Effector memory CD4-positive, alpha-beta T cell (primary cell): ENCODE data around the gene KLF15.

Experiments used
- DNase-seq, 3 donors: peaks; one replicate each; pipeline ENCODE4 v3.0.0-alpha.2; 2020
- H3K27ac ChIP-seq: 2 replicates; pipeline ENCODE4 v1.7.0; 2013; ENCODE audit warnings: mild to moderate bottlenecking, low read length, moderate library complexity; ENCODE audit not compliant: insufficient read depth, poor library complexity, severe bottlenecking
- H3K27me3 ChIP-seq: replicated peaks from 2 replicates; pipeline ENCODE4 v1.7.0; 2013; ENCODE audit warnings: mild to moderate bottlenecking, low read length; ENCODE audit not compliant: insufficient read depth, control insufficient read depth, poor library complexity, severe bottlenecking
- H3K36me3 ChIP-seq: 2 replicates; pipeline ENCODE4 v1.7.0; 2013; ENCODE audit warnings: mild to moderate bottlenecking, low read length, moderate library complexity; ENCODE audit not compliant: control insufficient read depth, insufficient read depth
- H3K4me1 ChIP-seq: 2 replicates; pipeline ENCODE4 v1.7.0; 2013; ENCODE audit warnings: low read length, mild to moderate bottlenecking; ENCODE audit not compliant: control insufficient read depth, insufficient read depth, poor library complexity, severe bottlenecking
- H3K4me3 ChIP-seq: 2 replicates; pipeline ENCODE4 v1.7.0; 2013; ENCODE audit warnings: low read length, low read depth, mild to moderate bottlenecking; ENCODE audit not compliant: insufficient read depth, poor library complexity, severe bottlenecking
- H3K9me3 ChIP-seq: 2 replicates; pipeline ENCODE4 v1.7.0; 2013; ENCODE audit warnings: mild to moderate bottlenecking, low read length, moderate library complexity; ENCODE audit not compliant: control insufficient read depth

The KLF15 gene

DNA sequence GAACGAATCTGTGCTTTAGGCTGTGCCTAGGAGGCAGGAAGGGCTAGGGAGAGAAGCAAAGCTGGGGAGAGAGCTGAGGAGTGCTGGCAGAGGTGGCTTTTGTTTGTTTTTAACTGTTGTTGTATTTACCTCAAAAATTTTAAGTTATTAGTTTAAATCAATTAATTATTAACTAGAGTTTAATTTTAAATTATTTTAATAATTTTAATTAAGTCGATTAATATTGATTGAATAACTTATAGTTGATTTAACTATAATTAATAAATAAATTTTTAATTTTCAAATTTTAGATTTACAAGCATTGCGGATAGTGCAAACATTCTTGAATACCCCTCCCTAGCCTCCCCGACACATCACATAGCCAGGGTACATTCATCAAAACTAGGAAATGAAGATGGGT is 30.6 kb downstream of the KLF15 start:
- Histone ChIP-seq H3K4me1 (no peaks in the 10 kb centered on the region), H3K27ac (no peak overlapping the region), H3K27me3 (no peaks in the 10 kb centered on the region), H3K4me3 (no peak overlapping the region), H3K36me3 (no peaks in the 10 kb centered on the region), H3K9me3 (no peaks in the 10 kb centered on the region)
- DNase-seq, result no peak

DNA sequence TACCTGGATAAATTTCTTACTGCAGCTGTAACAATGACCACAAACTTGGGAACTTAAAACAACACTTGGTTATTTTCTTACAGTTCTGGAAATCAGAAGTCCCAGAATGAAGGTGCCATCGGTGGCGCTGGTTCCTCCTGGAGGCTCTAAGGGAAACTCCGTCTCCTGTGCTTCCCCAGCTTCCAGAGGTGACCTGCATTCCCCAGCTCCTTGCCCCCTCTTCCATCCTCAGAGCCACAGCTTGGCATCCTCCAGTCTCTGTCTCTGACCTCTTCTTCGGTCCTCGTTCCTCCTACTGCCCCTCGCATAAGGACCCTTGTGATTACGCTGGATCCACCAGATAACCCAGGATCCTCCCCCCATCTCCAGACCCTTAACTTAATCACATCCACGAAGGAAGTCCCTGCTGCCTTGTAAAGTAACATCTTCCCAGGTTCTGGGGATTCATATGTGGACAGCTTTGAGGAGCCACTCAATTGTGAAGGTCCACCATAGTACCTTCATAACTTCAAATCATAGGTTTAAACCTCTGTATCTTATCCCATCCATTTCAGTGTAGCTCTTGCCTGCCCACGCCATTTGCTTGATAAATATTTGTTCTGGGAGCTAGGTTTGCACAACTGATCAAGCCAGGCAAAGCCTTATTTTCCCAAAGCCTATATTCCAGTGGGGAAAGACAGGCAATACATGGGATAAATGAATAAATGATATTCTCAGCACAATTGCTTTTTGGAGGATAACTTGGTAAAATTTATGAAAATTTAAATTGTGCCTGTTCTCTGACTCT is 34.8 kb downstream of the KLF15 start:
- H3K27me3 ChIP-seq, result no peaks in the 10 kb centered on the region
- H3K36me3 ChIP-seq, result no peaks in the 10 kb centered on the region

DNA sequence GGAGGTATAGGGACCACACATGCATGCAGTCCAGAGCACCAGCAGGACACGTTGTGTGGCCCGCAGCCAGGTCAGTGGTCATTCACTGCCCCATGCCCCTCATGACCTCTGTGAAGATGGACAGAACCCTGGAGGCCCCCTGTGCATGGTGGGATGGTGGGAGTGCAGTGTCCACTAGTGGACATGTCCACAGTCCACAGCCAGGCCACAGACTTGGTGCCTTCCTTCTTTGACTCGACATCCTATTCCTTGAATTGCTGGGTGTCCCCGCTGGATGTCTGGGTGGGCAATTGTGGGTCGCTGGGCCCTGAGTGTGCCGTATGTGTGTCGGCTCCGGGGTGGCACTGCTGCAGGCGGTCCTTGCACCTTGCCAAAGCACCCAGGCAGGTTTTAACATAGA is 35.7 kb downstream of the KLF15 start:
- Histone ChIP-seq H3K4me1 (no peaks in the 10 kb centered on the region), H3K36me3 (no peaks in the 10 kb centered on the region), H3K9me3 (no peaks in the 10 kb centered on the region), H3K27ac (no peak overlapping the region), H3K27me3 (no peaks in the 10 kb centered on the region), H3K4me3 (no peak overlapping the region)
- DNase-seq, result no peak

More for the DNA sequence above, 34.8 kb downstream of the KLF15 start:
- Histone ChIP-seq H3K27ac (no peak overlapping the region), H3K4me1 (no peaks in the 10 kb centered on the region), H3K4me3 (no peak overlapping the region), H3K9me3 (no peaks in the 10 kb centered on the region)
- no peak for DNase-seq

DNA sequence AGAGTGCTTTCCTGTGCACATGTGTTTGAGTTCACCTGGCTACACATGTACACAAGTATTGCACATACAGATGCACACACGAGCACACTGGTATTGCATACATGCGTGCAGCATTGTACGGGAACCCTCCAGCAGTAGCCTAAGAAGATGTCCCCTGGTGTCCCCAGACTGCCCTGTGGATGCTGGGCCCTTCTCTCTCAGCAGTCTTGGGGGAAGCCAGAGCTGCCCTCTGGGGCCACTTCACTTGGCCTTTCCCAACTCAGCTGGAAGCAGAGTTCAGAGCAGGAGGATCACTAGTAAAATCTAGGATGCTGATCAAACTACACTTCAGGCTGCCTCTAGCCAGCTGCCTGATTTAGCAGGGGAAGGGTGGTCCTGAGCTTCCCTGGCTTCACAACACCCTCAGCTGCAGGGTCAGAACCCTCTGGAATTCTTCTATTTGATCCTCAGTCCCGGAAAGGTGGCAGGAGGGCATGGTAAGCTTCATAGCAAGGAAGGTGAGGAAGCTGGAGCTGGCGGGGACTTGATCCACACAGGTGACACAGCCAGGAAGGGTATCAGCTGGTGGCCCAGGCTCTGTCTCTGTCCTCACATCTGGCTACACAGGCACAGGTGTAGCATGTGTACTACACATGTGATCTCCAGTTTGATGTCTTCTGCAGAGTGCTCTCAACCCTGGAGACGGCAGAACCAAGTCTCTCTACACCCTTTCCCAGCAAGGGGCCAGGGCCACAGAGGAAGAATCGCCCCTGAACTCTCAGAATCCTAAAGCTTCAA is 36.5 kb downstream of the KLF15 start:
- Histone ChIP-seq H3K4me3 (no peak overlapping the region), H3K36me3 (no peaks in the 10 kb centered on the region), H3K27ac (no peak overlapping the region), H3K9me3 (no peaks in the 10 kb centered on the region), H3K27me3 (no peaks in the 10 kb centered on the region), H3K4me1 (no peaks in the 10 kb centered on the region)
- no peak for DNase-seq

DNA sequence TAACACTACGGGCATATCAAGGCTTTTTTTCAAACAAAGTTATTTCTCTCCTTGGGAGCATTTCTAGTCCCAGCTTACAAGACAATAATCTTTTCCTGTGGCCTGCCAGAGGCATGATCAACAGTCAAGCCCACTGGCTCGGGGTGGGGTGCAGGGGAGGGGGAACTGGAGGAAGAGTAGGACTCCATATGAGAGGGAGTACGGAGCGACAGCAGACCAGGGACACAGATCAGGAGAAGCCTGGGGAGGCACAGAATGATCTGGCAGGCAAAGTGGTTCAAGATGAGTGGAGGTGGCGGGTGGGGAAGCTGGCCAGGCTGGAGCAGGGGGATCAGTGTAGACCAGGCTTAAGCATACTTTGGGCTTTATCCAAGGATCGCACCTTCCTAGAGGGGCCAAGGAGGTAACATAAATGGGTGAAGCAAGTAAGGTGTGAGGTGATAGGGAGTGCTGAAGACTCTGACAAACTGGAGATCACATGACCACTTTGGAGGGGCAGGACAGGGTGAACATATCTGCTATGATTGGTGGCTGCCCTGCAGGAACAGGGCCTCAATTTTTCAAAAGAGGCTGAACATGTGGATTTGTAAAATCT is 37.4 kb downstream of the KLF15 start:
- DNase-seq, result no peak
- Histone ChIP-seq H3K27me3 (no peaks in the 10 kb centered on the region), H3K36me3 (no peaks in the 10 kb centered on the region), H3K27ac (no peak overlapping the region), H3K9me3 (no peaks in the 10 kb centered on the region), H3K4me3 (no peak overlapping the region), H3K4me1 (no peaks in the 10 kb centered on the region)

DNA sequence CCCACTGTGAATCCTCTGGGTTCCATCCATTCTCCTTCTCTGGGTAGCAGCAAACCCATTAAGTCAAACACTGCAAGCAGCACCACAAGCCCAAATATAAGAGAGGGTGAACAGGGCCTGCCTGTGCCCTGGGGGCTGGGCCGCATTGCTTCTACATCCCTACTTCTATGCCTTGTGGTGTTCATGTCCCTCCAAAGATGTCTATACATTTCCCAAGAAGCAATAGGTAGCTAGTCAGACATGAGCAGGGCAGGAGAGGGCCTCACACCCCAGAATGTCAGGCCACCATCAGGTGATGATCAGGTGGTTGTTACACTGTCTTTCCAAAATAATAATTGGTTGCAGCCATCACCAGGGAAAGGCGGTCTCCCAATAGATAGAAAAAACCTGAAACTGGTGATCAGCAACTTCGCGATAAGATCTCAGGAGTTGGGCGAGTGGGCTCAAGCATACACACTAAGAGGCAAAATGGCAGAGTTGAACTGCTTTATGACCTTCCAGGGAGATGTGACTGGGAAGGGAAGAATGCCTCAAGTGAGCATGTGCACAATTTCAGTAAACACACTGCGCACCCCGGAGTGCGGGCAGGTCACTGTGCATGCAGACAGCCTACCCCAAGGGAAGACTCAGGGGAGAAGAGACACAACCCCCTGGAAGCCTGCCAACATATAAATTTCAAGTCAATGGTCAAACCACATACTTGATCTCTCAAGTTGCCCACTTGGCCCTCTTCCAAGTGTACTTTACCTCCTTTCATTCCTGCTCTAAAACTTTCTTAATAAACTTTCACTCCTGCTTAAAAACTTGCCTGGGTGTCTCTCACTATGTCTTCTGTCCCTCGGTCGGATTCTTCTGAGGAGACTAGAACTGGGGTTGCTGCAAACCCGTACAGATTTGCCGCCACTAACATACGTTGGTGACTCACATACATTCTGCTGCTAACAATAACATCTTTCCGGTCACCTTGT is 39.9 kb downstream of the KLF15 start:
- no peaks in the 10 kb centered on the region for H3K36me3 ChIP-seq
- no peak overlapping the region for H3K4me3 ChIP-seq
- no peaks in the 10 kb centered on the region for H3K27me3 ChIP-seq
- no peaks in the 10 kb centered on the region for H3K9me3 ChIP-seq
- H3K4me1 ChIP-seq, result no peaks in the 10 kb centered on the region
- H3K27ac ChIP-seq, result no peak overlapping the region
- no peak for DNase-seq

DNA sequence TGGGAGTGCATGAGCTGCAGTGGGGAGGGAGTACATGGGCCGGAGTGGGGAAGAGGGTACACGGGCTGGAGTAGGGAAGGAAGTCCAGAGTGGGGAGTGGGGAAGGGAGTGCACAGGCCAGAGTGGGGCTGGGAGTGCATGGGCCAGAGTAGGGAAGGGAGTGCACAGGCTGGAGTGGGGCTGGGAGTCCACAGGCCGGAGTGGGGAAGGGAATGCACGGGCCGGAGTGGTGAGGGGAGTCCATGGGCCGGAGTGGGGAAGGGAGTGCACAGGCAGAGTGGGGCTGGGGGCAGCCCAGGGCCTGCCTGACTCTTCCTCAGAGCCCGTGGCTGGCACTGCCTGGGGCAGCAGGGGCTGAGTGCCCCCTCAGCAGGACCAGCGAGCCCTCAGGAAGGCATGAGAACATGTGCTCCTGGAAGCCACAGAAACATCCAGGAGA is 40.7 kb downstream of the KLF15 start:
- DNase-seq, result no peak
- H3K4me3 ChIP-seq, result no peak overlapping the region
- H3K27ac ChIP-seq, result no peak overlapping the region
- H3K4me1 ChIP-seq, result no peaks in the 10 kb centered on the region
- H3K36me3 ChIP-seq, result no peaks in the 10 kb centered on the region
- no peaks in the 10 kb centered on the region for H3K9me3 ChIP-seq
- no peaks in the 10 kb centered on the region for H3K27me3 ChIP-seq

DNA sequence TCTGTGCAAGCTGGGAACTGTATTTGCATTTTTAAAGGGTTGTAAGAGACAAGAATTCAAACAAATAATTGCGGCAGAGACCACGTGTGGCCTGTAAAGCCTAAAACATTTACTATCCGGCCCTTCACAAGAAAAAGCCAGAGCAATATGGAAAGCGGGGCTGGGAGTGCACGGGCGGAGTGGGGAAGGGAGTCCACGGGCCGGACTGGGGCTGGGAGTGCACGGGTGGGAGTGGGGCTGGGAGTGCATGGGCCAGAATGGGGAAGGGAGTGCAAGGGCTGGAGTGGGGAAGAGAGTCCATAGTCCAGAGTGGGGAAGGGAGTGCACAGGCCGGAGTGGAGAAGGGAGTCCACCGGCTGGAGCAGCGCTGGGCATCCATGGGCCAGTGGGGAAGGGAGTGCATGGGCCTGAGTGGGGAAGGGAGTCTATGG is 41.2 kb downstream of the KLF15 start:
- H3K4me1 ChIP-seq, result no peaks in the 10 kb centered on the region
- H3K27ac ChIP-seq, result no peak overlapping the region
- H3K9me3 ChIP-seq, result no peaks in the 10 kb centered on the region
- no peaks in the 10 kb centered on the region for H3K27me3 ChIP-seq
- no peak for DNase-seq
- no peak overlapping the region for H3K4me3 ChIP-seq
- H3K36me3 ChIP-seq, result no peaks in the 10 kb centered on the region

DNA sequence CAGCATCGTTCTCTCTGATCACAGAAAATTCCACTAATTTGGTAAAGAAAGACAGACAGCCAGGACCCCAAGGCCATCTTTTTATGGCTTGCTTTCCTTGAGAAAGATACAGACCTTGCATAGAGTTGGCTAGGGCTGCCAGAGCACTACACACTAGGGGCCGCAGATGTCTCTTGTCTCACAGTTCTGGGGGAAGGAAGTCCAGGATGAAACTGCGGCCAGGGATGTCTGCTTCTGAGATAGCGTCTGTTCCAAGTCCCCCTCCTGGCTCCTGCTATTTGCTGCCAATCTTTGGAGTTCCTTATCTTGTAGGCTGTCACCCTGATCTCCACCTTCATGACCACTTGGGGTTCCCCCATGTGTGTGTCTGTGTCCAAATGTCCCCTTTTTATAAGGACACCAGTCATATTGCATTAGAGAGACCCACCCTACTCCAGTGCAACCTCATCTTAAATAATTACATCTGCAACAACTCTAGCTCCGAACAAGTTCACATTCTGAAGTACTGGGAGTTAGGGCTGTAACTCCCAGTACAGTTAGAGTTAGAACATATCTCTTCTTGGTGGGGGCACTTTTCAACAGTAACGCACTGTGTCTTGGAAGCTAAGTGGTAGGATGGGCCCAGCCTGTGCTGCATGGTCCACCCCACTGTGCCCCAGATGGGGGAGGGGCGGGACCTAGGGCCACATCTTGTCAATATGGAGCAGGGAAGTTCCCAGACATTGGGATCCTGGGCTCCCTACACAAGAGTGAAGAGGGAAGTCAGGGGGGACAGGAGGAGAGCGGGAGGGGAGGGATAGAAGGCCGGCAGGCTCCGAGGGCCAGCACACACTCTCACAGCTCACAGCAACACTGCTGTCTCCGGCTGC is 42.2 kb downstream of the KLF15 start:
- no peak overlapping the region for H3K27ac ChIP-seq
- H3K4me1 ChIP-seq, result no peaks in the 10 kb centered on the region
- H3K27me3 ChIP-seq, result no peaks in the 10 kb centered on the region
- no peak for DNase-seq
- H3K9me3 ChIP-seq, result no peaks in the 10 kb centered on the region
- H3K36me3 ChIP-seq, result no peaks in the 10 kb centered on the region
- no peak overlapping the region for H3K4me3 ChIP-seq
